Lower lobe of right lung (tissue), 2 donors: ENCODE results near the gene ADAMTS16. TPM values are rescaled to one million over a fixed set of nuclear protein-coding genes. Genes with fewer than 3 reads are reported as not detected.

Source experiments
- ATAC-seq, 2 donors: fragments of 200-7000 bp; cut with Tn5 transposase; one replicate each; pipeline ENCODE4 v1.9.1; 2020 to 2022; ENCODE audit warnings: mild to moderate bottlenecking in 2 of 2, moderate library complexity in 2 of 2
- DNase-seq: peaks from one replicate; pipeline ENCODE4 v3.0.0-alpha.2; 2020
- H3K27ac ChIP-seq: fragments of 200-600 bp; one replicate; pipeline ENCODE4 v1.8.0; 2022
- H3K27me3 ChIP-seq: fragments of 200-600 bp; one replicate; pipeline ENCODE4 v1.8.0; 2022; ENCODE audit warnings: low read depth
- H3K36me3 ChIP-seq: fragments of 200-600 bp; one replicate; pipeline ENCODE4 v1.8.0; 2022; ENCODE audit warnings: mild to moderate bottlenecking
- H3K4me1 ChIP-seq: fragments of 200-600 bp; one replicate; pipeline ENCODE4 v1.8.0; 2022
- H3K4me3 ChIP-seq: fragments of 200-600 bp; one replicate; pipeline ENCODE4 v1.8.0; 2022; ENCODE audit warnings: mild to moderate bottlenecking
- H3K9me3 ChIP-seq: fragments of 200-600 bp; one replicate; pipeline ENCODE4 v1.8.0; 2022
- intact Hi-C: fragments of 100-400 bp; cut with DNase I; formaldehyde crosslinking; loops from one replicate; pipeline ENCODE4 v1.11.0; 2022
- total RNA-seq: library from RNA; stranded (reverse); fragmentation: NEBNext Ultra II Directional; extraction: Animal tissue kit (Norgen Biotek cat#: 25700); gene quantifications from one replicate; pipeline ENCODE4 v1.2.1, GENCODE V29; 2021
- TF ChIP-seq, protein P1 (sequence below): fragments of 200-600 bp; IDR thresholded peaks from one replicate; pipeline ENCODE4 v1.8.0; 2022; ENCODE audit warnings: antibody characterized with exemption, mild to moderate bottlenecking
- donor health status: DM: no; HTN: yes; CAD: no; lungs with severe emphysema.

Gene ADAMTS16
- total RNA-seq, 1 donor from 2014 or later = 1.1 TPM

DNA sequence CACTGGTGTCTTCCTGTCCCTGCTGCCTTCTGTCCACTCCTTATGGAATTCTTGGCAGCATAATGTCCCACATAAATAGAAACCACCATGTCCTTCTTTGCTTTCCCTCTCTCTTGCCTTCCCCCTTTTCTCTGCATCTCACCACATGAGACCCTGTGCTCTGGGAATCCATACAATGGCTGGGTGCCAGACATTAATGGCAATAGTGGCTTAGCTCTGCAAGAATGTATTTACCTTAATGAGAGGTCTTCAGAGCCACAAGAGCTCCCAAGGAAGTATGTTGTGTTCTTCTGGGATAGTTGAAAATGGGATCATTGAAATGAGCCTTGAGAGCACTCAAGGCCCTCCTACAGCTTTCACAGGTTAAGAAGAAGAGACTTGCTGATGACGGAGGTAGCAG is 58.7 kb downstream of the ADAMTS16 start:
- Histone ChIP-seq H3K27me3 (no peaks in the 10 kb centered on the region), H3K27ac (no peak overlapping the region), H3K4me3 (no peak overlapping the region), H3K4me1 (no peaks in the 10 kb centered on the region), H3K9me3 (no peaks in the 10 kb centered on the region), H3K36me3 (no peaks in the 10 kb centered on the region)
- intact Hi-C loops = no loop called here
- TF ChIP-seq, protein P1, sequence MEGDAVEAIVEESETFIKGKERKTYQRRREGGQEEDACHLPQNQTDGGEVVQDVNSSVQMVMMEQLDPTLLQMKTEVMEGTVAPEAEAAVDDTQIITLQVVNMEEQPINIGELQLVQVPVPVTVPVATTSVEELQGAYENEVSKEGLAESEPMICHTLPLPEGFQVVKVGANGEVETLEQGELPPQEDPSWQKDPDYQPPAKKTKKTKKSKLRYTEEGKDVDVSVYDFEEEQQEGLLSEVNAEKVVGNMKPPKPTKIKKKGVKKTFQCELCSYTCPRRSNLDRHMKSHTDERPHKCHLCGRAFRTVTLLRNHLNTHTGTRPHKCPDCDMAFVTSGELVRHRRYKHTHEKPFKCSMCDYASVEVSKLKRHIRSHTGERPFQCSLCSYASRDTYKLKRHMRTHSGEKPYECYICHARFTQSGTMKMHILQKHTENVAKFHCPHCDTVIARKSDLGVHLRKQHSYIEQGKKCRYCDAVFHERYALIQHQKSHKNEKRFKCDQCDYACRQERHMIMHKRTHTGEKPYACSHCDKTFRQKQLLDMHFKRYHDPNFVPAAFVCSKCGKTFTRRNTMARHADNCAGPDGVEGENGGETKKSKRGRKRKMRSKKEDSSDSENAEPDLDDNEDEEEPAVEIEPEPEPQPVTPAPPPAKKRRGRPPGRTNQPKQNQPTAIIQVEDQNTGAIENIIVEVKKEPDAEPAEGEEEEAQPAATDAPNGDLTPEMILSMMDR = no peak
- no peak for ATAC-seq
- no peak for DNase-seq

DNA sequence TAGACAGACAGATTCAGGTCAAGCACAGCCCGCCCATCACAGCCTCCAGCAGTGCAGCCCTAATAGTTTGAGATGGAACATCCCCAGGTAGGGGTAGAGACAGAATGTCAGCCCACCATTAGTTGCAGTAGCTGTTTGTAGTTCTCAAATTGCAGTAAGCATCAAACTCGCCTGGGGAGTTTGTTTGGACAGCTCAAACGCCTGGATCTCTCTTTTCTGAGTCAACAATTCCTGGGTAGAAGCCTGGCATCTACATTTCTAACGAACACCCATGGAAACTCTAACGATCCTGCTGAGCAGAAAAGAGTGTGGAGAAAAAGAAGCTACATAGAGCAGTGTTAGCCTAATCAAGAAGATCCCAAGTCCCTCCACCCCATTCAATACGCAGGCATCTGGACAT is 59.4 kb downstream of the ADAMTS16 start:
- TF ChIP-seq, protein P1 = no peak
- H3K4me1 ChIP-seq = no peaks in the 10 kb centered on the region
- H3K27ac ChIP-seq = no peak overlapping the region
- no peak for ATAC-seq
- intact Hi-C loops = no loop called here
- H3K36me3 ChIP-seq = no peaks in the 10 kb centered on the region
- no peaks in the 10 kb centered on the region for H3K9me3 ChIP-seq
- no peaks in the 10 kb centered on the region for H3K27me3 ChIP-seq
- no peak for DNase-seq
- no peak overlapping the region for H3K4me3 ChIP-seq

DNA sequence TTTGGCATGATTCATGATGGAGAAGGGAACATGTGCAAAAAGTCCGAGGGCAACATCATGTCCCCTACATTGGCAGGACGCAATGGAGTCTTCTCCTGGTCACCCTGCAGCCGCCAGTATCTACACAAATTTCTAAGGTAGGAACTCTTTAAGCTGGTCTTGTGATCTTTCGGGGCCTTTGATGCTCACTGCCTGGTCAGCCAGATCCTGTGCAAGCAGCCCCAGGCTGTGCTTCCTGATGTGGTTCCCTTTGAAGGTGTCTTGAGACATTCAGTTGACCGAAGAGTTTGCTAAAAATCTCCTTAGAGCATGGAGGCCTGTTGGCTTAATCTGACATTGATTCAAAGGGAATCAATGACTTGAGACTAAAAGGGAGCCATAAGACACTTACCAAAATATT is 60.0 kb downstream of the ADAMTS16 start:
- no peak for DNase-seq
- no peaks in the 10 kb centered on the region for H3K9me3 ChIP-seq
- no peak overlapping the region for H3K4me3 ChIP-seq
- intact Hi-C loops = no loop called here
- H3K27ac ChIP-seq = no peak overlapping the region
- TF ChIP-seq, protein P1 = no peak
- no peaks in the 10 kb centered on the region for H3K36me3 ChIP-seq
- H3K4me1 ChIP-seq = no peaks in the 10 kb centered on the region
- ATAC-seq = no peak
- no peaks in the 10 kb centered on the region for H3K27me3 ChIP-seq

DNA sequence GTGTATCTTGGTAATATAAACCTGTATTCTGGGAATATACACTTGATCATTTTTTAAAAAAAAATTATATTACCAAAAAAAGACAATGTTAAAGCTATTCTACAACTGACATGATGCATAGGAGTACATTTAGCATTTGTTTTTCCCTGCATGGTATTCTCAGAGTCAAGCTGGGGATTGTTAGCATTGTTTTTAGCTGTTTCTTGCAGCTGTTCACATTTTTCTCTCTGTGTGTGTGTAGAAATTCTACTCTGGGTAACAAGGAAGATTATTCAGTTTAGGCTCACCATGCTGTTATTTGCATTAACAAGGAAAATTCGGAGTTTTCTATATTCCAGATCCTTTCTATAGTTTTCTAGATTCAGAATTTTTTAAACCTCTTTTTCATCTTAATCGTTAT is 62.2 kb downstream of the ADAMTS16 start:
- no peaks in the 10 kb centered on the region for H3K9me3 ChIP-seq
- no peaks in the 10 kb centered on the region for H3K27me3 ChIP-seq
- no peaks in the 10 kb centered on the region for H3K36me3 ChIP-seq
- H3K27ac ChIP-seq = no peak overlapping the region
- no peak overlapping the region for H3K4me3 ChIP-seq
- TF ChIP-seq, protein P1 = no peak
- intact Hi-C loops = no loop called here
- DNase-seq (no peak), ATAC-seq (no peak)
- no peaks in the 10 kb centered on the region for H3K4me1 ChIP-seq

DNA sequence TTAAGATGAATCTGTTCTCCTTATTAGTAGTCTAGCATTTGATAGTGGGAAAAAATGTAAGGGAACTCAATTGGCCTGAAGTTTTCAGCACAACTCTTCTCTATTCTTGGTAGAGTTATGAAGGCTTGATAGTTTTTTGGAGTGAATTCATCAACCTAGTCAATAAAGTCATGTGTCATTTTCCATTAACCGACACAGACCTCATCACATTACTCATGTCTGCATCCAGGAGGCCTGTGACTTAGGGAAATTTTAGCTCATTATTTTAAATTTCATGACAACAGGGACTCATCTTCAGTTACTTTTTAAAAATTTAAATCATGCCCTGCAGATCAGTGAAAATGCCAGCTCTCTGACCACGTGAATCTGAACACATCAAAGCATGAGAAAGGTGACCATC is 63.3 kb downstream of the ADAMTS16 start:
- intact Hi-C loops = no loop called here
- Histone ChIP-seq H3K36me3 (no peaks in the 10 kb centered on the region), H3K9me3 (no peaks in the 10 kb centered on the region), H3K27me3 (no peaks in the 10 kb centered on the region), H3K27ac (no peak overlapping the region), H3K4me3 (no peak overlapping the region), H3K4me1 (no peaks in the 10 kb centered on the region)
- TF ChIP-seq, protein P1 = no peak
- ATAC-seq (no peak), DNase-seq (no peak)

DNA sequence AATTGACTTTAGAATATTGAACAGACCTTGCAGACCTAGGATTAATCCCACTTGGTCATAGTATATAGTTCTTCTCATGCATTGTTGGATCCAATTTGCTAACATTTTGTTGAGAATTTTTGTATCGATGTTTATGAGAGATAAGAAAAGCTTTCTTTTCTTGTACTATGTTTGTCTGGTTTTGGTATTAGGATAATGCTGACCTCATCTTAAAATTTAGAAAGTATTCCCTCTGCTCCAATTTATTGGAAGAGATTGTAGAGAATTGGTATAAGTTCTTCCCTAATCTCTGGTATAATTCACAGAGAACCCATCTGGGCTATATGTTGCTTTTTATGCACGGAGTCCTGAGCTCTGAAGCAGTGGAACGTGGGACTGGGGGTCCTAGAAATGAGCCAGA is 67.7 kb downstream of the ADAMTS16 start:
- no peak overlapping the region for H3K27ac ChIP-seq
- H3K36me3 ChIP-seq = no peaks in the 10 kb centered on the region
- intact Hi-C loops = no loop called here
- ATAC-seq = no peak
- no peak overlapping the region for H3K4me3 ChIP-seq
- H3K4me1 ChIP-seq = no peaks in the 10 kb centered on the region
- H3K27me3 ChIP-seq = no peaks in the 10 kb centered on the region
- H3K9me3 ChIP-seq = no peaks in the 10 kb centered on the region
- TF ChIP-seq, protein P1 = no peak
- DNase-seq = no peak
